ENCODE results near the gene MXRA8. TPM values are rescaled to one million over a fixed set of nuclear protein-coding genes. Genes with fewer than 3 reads are reported as not detected.
A peak's percentile ranks its signal among the peaks of the same experiment; 100 is the strongest.

The MXRA8 gene
- total and polyA plus RNA-seq, 8 donors: 23.3 to 203 (median 42.9) TPM

GRCh38 chr1:1308756-1309250 is 49.6 kb downstream of the MXRA8 start:
- Histone ChIP-seq H3K27me3 (no peaks in the 10 kb centered on the region), H3K4me1 (peaks cover 44 to 60% (median 54%) of the 10 kb centered on the region in 4 donors), H3K9me3 (no peaks in the 10 kb centered on the region), H3K27ac (peak overlapping the region; percentile 93 to 99 (median 96)), H3K4me3 (peak overlapping the region; percentile 88 to 91 (median 90)), H3K36me3 (peaks cover 19 to 40% (median 39%) of the 10 kb centered on the region in 4 donors)
- DNase-seq: no peak
- TF ChIP-seq POLR2AphosphoS5 (IDR thresholded peaks at IDR 0.05) (no peak), POLR2A (IDR thresholded peaks at IDR 0.05) (no peak), EP300 (IDR thresholded peaks at IDR 0.05) (no peak)
- TF ChIP-seq, protein P1, sequence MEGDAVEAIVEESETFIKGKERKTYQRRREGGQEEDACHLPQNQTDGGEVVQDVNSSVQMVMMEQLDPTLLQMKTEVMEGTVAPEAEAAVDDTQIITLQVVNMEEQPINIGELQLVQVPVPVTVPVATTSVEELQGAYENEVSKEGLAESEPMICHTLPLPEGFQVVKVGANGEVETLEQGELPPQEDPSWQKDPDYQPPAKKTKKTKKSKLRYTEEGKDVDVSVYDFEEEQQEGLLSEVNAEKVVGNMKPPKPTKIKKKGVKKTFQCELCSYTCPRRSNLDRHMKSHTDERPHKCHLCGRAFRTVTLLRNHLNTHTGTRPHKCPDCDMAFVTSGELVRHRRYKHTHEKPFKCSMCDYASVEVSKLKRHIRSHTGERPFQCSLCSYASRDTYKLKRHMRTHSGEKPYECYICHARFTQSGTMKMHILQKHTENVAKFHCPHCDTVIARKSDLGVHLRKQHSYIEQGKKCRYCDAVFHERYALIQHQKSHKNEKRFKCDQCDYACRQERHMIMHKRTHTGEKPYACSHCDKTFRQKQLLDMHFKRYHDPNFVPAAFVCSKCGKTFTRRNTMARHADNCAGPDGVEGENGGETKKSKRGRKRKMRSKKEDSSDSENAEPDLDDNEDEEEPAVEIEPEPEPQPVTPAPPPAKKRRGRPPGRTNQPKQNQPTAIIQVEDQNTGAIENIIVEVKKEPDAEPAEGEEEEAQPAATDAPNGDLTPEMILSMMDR (IDR thresholded peaks at IDR 0.05): no peak
- intact Hi-C loops (cut with DNase I; ENCODE audit: low total_unique reads): no loop called here
- 0% methylated on average over 2 to 66 of the region's 66 CpGs for WGBS, 5 donors

- intact Hi-C loops (cut with DNase I; ENCODE audit: low total_unique reads): no loop called here
- H3K4me3 ChIP-seq: peak within 1 kb of the TSS; percentile 88 to 91 (median 90)
- DNase-seq: peak; percentile 89 to 97
- peak within 1 kb of the TSS; percentile 93 to 99 (median 96) for H3K27ac ChIP-seq
- no peaks in the 10 kb centered on the region for H3K27me3 ChIP-seq
- peaks cover 13 to 33% (median 32%) of the 10 kb centered on the region in 4 donors for H3K36me3 ChIP-seq
- H3K4me1 ChIP-seq: peaks cover 44 to 66% (median 61%) of the 10 kb centered on the region in 4 donors
- H3K9me3 ChIP-seq: no peaks in the 10 kb centered on the region
- no peak for TF ChIP-seq POLR2A (IDR thresholded peaks at IDR 0.05)
- TF ChIP-seq POLR2AphosphoS5 (IDR thresholded peaks at IDR 0.05): peak; percentile 34 to 60 (median 49)
- TF ChIP-seq, protein P1 (IDR thresholded peaks at IDR 0.05): peak in 3 of 7 experiments; percentile 8 to 10 (median 9)
- TF ChIP-seq EP300 (IDR thresholded peaks at IDR 0.05): no peak
- 0 to 1% (median 1%) methylated on average over 24 to 125 of the region's 131 CpGs; no CpG with 5 or more reads in 1 of the 5 donors for WGBS, 5 donors
These were observed 50.2 kb downstream of the MXRA8 start, which contains the start of the genes ACAP3 and PUSL1 for GRCh38 chr1:1307923-1308755. TSS of gene ACAP3 (minus strand) at chr1:1307930. CDS start at chr1:1307815, 115 bp downstream. TSS of gene PUSL1 (plus strand) at chr1:1308597. CDS start at chr1:1308644, 47 bp downstream.

GRCh38 chr1:1307261-1307922 is 51.0 kb downstream of the MXRA8 start:
- Histone ChIP-seq H3K27me3 (no peaks in the 10 kb centered on the region), H3K36me3 (peaks cover 5 to 26% (median 25%) of the 10 kb centered on the region in 4 donors), H3K27ac (peak overlapping the region; percentile 87 to 99 (median 96)), H3K9me3 (no peaks in the 10 kb centered on the region), H3K4me3 (peak overlapping the region; percentile 88 to 91 (median 90)), H3K4me1 (peaks cover 44 to 73% (median 64%) of the 10 kb centered on the region in 4 donors)
- TF ChIP-seq POLR2A (IDR thresholded peaks at IDR 0.05): no peak
- TF ChIP-seq, protein P1 (IDR thresholded peaks at IDR 0.05): no peak
- no peak for TF ChIP-seq POLR2AphosphoS5 (IDR thresholded peaks at IDR 0.05)
- no peak for TF ChIP-seq EP300 (IDR thresholded peaks at IDR 0.05)
- peak in 1 of 2 donors; percentile 49 for DNase-seq
- WGBS, 5 donors: 0 to 2% (median 1%) methylated on average over 25 to 83 of the region's 83 CpGs
- intact Hi-C loops (cut with DNase I; ENCODE audit: low total_unique reads): no loop called here
